Left lung (tissue), 10 donors: ENCODE measurements around the gene ZNF282. TPM values are rescaled to one million over a fixed set of nuclear protein-coding genes. Genes with fewer than 3 reads are reported as not detected.

ENCODE experiments used
- ATAC-seq: fragments of 200-7000 bp; cut with Tn5 transposase; one replicate; pipeline ENCODE4 v1.9.1; 2020; ENCODE audit warnings: moderate library complexity
- DNase-seq, 4 donors: peaks; one replicate each; pipeline ENCODE4 v3.0.0-alpha.2; 2013 to 2020
- H3K27ac ChIP-seq, 2 donors: fragments of 200-600 bp; sonication (generic) in 1 of 2; one replicate each; pipeline versions ENCODE4 v1.5.0 to v1.8.0; 2020 to 2021
- H3K27me3 ChIP-seq, 2 donors: fragments of 200-600 bp; sonication (generic) in 1 of 2; one replicate each; pipeline versions ENCODE4 v1.5.0 to v1.8.0; 2020 to 2021
- H3K36me3 ChIP-seq, 2 donors: fragments of 200-600 bp; sonication (generic) in 1 of 2; one replicate each; pipeline versions ENCODE4 v1.5.0 to v1.8.0; 2020 to 2021
- H3K4me1 ChIP-seq, 2 donors: fragments of 200-600 bp; one replicate each; pipeline ENCODE4 v1.8.0; 2021
- H3K4me3 ChIP-seq, 2 donors: fragments of 200-600 bp; sonication (generic) in 1 of 2; one replicate each; pipeline versions ENCODE4 v1.5.0 to v1.8.0; 2020 to 2021; ENCODE audit warnings: mild to moderate bottlenecking in 1 of 2
- H3K9me3 ChIP-seq, 2 donors: fragments of 200-600 bp; sonication (generic) in 1 of 2; one replicate each; pipeline versions ENCODE4 v1.5.0 to v1.8.0; 2020 to 2021
- intact Hi-C, 2 donors: fragments of 100-400 bp; cut with DNase I; formaldehyde crosslinking; loops; one replicate each; pipeline versions ENCODE4 v1.11.2 to v1.14.2; 2022
- polyA plus RNA-seq, 6 donors: library from polyadenylated mRNA; unstranded; fragments of 120-200 nt; gene quantifications; one replicate each; pipeline ENCODE4 v1.2.1, GENCODE V29; 2013; ENCODE audit not compliant: insufficient read length in 6 of 6
- total RNA-seq, 2 donors: library from RNA; stranded (reverse); fragmentation: NEBNext Ultra II Directional; extraction: Animal tissue kit (Norgen Biotek cat#: 25700); gene quantifications; one replicate each; pipeline ENCODE4 v1.2.1, GENCODE V29; 2021
- TF ChIP-seq, protein P1 (sequence below), 2 donors: fragments of 200-600 bp; sonication (generic) in 1 of 2; IDR thresholded peaks; one replicate each; pipeline versions ENCODE4 v1.5.0 to v1.8.0; 2021; ENCODE audit warnings: antibody characterized with exemption in 2 of 2
- donor health status: DM: no; HTN: yes; CAD: no.
- donor health status: DM: no; HTN: no; CAD: no.

The ZNF282 gene
- total and polyA plus RNA-seq, 8 donors, result 20.1 to 26.0 (median 24.0) TPM

DNA sequence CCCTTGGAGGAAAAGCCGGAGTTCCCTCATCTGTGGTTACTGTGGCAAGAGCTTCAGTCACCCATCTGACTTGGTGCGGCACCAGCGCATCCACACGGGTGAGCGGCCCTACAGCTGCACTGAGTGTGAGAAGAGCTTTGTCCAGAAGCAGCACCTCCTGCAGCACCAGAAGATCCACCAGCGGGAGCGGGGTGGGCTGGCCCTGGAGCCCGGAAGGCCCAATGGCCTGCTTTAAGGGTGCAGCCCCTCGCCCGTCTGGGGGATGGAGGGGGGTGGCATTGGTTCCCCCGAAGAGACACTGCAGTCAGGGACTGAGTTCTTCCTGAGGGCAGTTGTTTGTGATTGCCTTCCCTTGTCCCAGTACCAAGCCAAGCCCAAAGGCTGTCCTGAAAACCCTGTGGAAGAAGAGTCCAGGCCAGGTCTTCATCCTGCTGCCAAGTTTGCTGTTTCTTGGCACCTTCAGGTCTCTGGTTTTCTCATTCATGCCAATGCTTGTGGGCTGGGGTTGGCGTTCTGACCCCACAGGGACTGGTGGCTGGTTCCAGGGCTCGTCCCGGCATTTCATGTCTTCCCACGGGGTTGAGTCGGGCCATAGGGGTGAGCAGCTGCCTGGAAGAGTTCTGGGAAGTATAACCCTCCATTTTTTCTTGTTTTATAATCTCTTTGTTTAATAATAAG is 59.0 kb downstream of the ZNF282 start:
- ATAC-seq, result no peak
- DNase-seq, result no peak
- no peak overlapping the region for H3K4me3 ChIP-seq
- peaks cover 0 to 68% of the 10 kb centered on the region in 2 donors for H3K36me3 ChIP-seq
- no peaks in the 10 kb centered on the region for H3K9me3 ChIP-seq
- H3K4me1 ChIP-seq, result no peaks in the 10 kb centered on the region
- TF ChIP-seq, protein P1, sequence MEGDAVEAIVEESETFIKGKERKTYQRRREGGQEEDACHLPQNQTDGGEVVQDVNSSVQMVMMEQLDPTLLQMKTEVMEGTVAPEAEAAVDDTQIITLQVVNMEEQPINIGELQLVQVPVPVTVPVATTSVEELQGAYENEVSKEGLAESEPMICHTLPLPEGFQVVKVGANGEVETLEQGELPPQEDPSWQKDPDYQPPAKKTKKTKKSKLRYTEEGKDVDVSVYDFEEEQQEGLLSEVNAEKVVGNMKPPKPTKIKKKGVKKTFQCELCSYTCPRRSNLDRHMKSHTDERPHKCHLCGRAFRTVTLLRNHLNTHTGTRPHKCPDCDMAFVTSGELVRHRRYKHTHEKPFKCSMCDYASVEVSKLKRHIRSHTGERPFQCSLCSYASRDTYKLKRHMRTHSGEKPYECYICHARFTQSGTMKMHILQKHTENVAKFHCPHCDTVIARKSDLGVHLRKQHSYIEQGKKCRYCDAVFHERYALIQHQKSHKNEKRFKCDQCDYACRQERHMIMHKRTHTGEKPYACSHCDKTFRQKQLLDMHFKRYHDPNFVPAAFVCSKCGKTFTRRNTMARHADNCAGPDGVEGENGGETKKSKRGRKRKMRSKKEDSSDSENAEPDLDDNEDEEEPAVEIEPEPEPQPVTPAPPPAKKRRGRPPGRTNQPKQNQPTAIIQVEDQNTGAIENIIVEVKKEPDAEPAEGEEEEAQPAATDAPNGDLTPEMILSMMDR (IDR thresholded peaks at IDR 0.05), result no peak
- H3K27ac ChIP-seq, result no peak overlapping the region
- no peaks in the 10 kb centered on the region for H3K27me3 ChIP-seq
- intact Hi-C loops, result no loop called here

DNA sequence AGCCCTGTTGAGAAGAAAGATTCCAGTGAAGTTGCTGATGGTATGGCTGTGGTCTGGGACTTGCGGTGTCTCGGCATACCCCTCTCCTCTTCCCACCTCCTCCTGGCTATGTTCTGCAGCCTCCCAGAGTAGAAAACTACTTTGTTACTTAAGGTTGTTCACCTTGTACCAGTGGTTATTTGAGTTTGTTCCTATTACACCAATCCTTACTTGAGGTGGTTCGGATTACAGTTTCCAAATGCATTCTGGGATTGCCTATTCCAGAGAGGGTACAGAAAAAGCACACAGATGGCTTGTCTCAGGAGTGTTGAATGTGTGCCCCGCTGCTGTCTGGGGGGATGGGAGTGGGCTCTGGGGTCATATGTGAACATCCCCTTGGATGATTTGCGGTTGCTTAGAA is 59.8 kb downstream of the ZNF282 start:
- intact Hi-C loops, result no loop called here
- TF ChIP-seq, protein P1 (IDR thresholded peaks at IDR 0.05), result no peak
- Histone ChIP-seq H3K27ac (no peak overlapping the region), H3K4me3 (no peak overlapping the region), H3K4me1 (no peaks in the 10 kb centered on the region), H3K27me3 (no peaks in the 10 kb centered on the region), H3K36me3 (peaks cover 0 to 62% of the 10 kb centered on the region in 2 donors), H3K9me3 (no peaks in the 10 kb centered on the region)
- DNase-seq (no peak), ATAC-seq (no peak)

DNA sequence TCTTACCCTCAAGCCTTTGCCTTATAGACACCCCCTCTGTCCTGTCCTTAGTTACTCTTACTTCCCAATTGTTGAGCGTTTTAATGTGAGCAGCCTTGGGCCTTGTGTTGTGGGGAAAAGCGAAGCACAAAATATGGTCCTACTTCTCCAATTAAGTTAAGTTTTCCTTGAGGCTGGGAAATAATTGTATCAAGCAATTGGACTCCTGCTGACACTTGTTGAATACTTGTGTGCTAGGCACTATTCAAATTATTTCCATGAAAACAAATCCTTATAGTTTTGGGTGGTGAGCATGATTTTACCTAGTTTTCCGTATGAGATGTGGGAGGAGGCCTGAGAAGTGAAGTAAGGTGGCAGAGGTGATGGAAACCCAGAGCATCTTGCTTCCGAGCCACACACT is 61.2 kb downstream of the ZNF282 start:
- DNase-seq (no peak), ATAC-seq (no peak)
- H3K4me1 ChIP-seq, result peaks cover 0 to 4% of the 10 kb centered on the region in 2 donors
- no peak overlapping the region for H3K27ac ChIP-seq
- peaks cover 0 to 48% of the 10 kb centered on the region in 2 donors for H3K36me3 ChIP-seq
- intact Hi-C loops, result no loop called here
- H3K4me3 ChIP-seq, result no peak overlapping the region
- no peaks in the 10 kb centered on the region for H3K27me3 ChIP-seq
- TF ChIP-seq, protein P1 (IDR thresholded peaks at IDR 0.05), result no peak
- no peaks in the 10 kb centered on the region for H3K9me3 ChIP-seq

DNA sequence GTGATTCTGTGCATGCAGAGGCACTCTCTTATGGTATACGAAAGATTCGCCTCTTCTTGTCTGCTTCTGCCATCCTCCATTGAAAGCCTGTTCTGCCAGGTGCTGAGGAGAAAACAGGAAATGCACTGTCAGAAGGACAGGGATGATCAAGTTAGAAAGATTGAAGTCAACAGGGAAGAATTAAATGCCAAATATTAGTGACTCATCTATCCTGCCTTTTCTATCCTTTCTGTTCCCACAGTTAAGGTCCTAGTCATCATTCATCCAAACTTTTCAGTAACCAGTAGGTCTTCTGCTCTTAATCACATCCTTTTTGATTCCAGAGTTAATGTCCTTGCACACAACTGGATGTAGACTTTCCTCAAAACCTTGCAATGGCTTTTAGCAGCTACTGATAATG is 61.8 kb downstream of the ZNF282 start:
- TF ChIP-seq, protein P1 (IDR thresholded peaks at IDR 0.05), result no peak
- H3K4me1 ChIP-seq, result peaks cover 0 to 7% of the 10 kb centered on the region in 2 donors
- no peak for DNase-seq
- no peaks in the 10 kb centered on the region for H3K9me3 ChIP-seq
- H3K27me3 ChIP-seq, result no peaks in the 10 kb centered on the region
- H3K27ac ChIP-seq, result no peak overlapping the region
- no peak overlapping the region for H3K4me3 ChIP-seq
- no peak for ATAC-seq
- peaks cover 0 to 43% of the 10 kb centered on the region in 2 donors for H3K36me3 ChIP-seq
- intact Hi-C loops, result no loop called here

DNA sequence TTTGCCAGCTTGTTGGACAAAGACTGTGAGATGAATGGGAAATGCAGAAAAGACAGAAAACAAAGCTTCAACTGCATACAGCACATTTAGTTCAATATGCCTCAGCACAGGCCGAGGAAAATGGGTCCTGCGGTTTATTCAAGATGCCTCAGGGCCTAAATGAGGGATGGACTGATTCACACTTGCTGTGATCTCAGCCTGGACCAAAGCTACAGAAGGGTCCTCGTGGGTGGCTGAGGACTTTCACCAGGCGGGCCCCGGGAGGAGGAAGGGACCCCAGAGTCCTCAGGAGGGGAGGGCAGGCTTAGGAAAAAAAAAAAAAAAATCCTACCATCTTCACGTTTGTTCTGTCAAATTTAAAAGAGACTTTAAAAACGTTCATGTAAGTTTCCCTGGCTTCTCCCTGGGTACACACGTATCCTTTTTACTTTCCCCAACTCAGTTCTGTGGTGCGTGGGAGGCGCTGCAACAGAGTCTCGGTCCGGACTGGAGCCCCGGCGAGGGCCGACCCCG is 66.0 kb downstream of the ZNF282 start:
- DNase-seq, result peak in 3 of 4 donors; percentile 11 to 26 (median 14)
- TF ChIP-seq, protein P1 (IDR thresholded peaks at IDR 0.05), result no peak
- no peaks in the 10 kb centered on the region for H3K9me3 ChIP-seq
- ATAC-seq, result peak; percentile 14
- peak overlapping the region; percentile 33 to 51 for H3K4me3 ChIP-seq
- intact Hi-C loops, result no loop called here
- peak overlapping the region; percentile 90 to 92 for H3K27ac ChIP-seq
- peaks cover 3 to 19% of the 10 kb centered on the region in 2 donors for H3K4me1 ChIP-seq
- peaks cover 0 to 15% of the 10 kb centered on the region in 2 donors for H3K36me3 ChIP-seq
- no peaks in the 10 kb centered on the region for H3K27me3 ChIP-seq
